Lung (tissue), 12 donors: Measurements from ENCODE around the gene GABRG3. TPM values are rescaled to one million over a fixed set of nuclear protein-coding genes. Genes with fewer than 3 reads are reported as not detected.

Experiments used
- ATAC-seq: fragments of 200-7000 bp; cut with Tn5 transposase; one replicate; pipeline ENCODE4 v1.9.1; 2020; ENCODE audit warnings: moderate number of reproducible peaks; ENCODE audit not compliant: insufficient read depth, low FRiP score
- DNase-seq, 3 donors: peaks; one replicate each; pipeline ENCODE4 v3.0.0-alpha.2; 2013 to 2017
- H3K27ac ChIP-seq, 2 donors: one replicate each; pipeline ENCODE4 v1.5.1; 2013; ENCODE audit warnings: mild to moderate bottlenecking in 2 of 2, moderate library complexity in 2 of 2, control low read depth in 1 of 2, inconsistent platforms in 1 of 2, low read depth in 1 of 2, low read length in 1 of 2
- H3K27me3 ChIP-seq, 3 donors: one replicate each; pipeline ENCODE4 v1.5.1; 2013; ENCODE audit warnings: low read length in 2 of 3; ENCODE audit not compliant: control insufficient read depth in 3 of 3, insufficient read depth in 3 of 3
- H3K36me3 ChIP-seq, 4 donors: one replicate each; pipeline ENCODE4 v1.5.1; 2013; ENCODE audit warnings: low read length in 4 of 4, mild to moderate bottlenecking in 1 of 4, moderate library complexity in 1 of 4; ENCODE audit not compliant: control insufficient read depth in 4 of 4, insufficient read depth in 4 of 4
- H3K4me1 ChIP-seq, 5 donors: one replicate each; pipeline ENCODE4 v1.5.1; 2013; ENCODE audit warnings: low read length in 5 of 5, mild to moderate bottlenecking in 2 of 5, moderate library complexity in 1 of 5; ENCODE audit not compliant: control insufficient read depth in 5 of 5, insufficient read depth in 5 of 5
- H3K4me3 ChIP-seq: one replicate; pipeline ENCODE4 v1.5.1; 2013; ENCODE audit warnings: mild to moderate bottlenecking, control low read depth, moderate library complexity
- H3K9ac ChIP-seq, 2 donors: one replicate each; pipeline ENCODE4 v1.5.1; 2013; ENCODE audit warnings: low read length in 2 of 2, control low read depth in 1 of 2; ENCODE audit not compliant: insufficient read depth in 1 of 2
- H3K9me3 ChIP-seq, 4 donors: one replicate each; pipeline ENCODE4 v1.5.1; 2013; ENCODE audit warnings: low read length in 3 of 4, mild to moderate bottlenecking in 1 of 4, moderate library complexity in 1 of 4; ENCODE audit not compliant: control insufficient read depth in 4 of 4, insufficient read depth in 3 of 4
- CTCF ChIP-seq: IDR thresholded peaks from 2 replicates; pipeline ENCODE4 v1.5.1; 2012; ENCODE audit warnings: mild to moderate bottlenecking; ENCODE audit errors: control extremely low read depth, extremely low read depth
- WGBS, 2 donors: extraction: QIAGEN DNeasy Blood & Tissue Kit; methylation state at CpG; one replicate each; pipeline ENCODE4 v1.1.7; 2013; 5-methylcytosine and 5-hydroxymethylcytosine counted together
- polyA plus RNA-seq, 2 donors: library from polyadenylated mRNA; stranded (reverse); fragments of 200-250 nt; gene quantifications; one replicate each; pipeline ENCODE4 v1.2.1, GENCODE V29; 2013
- total RNA-seq, 2 donors: library from RNA; depleted of rRNA in 1 of 2; stranded (reverse); fragments of >200 nt in 1 of 2; gene quantifications; one replicate each; pipeline ENCODE4 v1.2.1, GENCODE V29; 2014 to 2021
- donor health status: control.
- donor health status: control.
- donor health status: Bipolar disorder and iron deficiency.
- donor health status: healthy.
- donor health status: DM: yes; HTN: yes; CAD: no.

GABRG3 gene
- total and polyA plus RNA-seq, 4 donors: 16.9 TPM; not detected in 3

GRCh38 chr15:27027229-27027628 is 56.2 kb downstream of the GABRG3 start:
- Histone ChIP-seq H3K9ac (no peak overlapping the region), H3K4me3 (no peak overlapping the region), H3K9me3 (peaks cover 0 to 6% (median 2%) of the 10 kb centered on the region in 4 donors), H3K27ac (no peak overlapping the region), H3K36me3 (no peaks in the 10 kb centered on the region), H3K27me3 (no peaks in the 10 kb centered on the region), H3K4me1 (peaks cover 0 to 5% (median 0%) of the 10 kb centered on the region in 5 donors)
- 69 to 76% methylated on average over 6 of the region's 6 CpGs for whole genome bisulfite sequencing, 2 donors
- ATAC-seq: no peak
- no peak for TF ChIP-seq CTCF
- DNase-seq: no peak

GRCh38 chr15:27028858-27029477 is 58.0 kb downstream of the GABRG3 start:
- no peak overlapping the region for H3K4me3 ChIP-seq
- no peak for ATAC-seq
- WGBS, 2 donors: 34 to 65% methylated on average over 12 of the region's 12 CpGs
- peaks cover 0 to 5% (median 0%) of the 10 kb centered on the region in 5 donors for H3K4me1 ChIP-seq
- H3K27me3 ChIP-seq: no peaks in the 10 kb centered on the region
- peaks cover 0 to 8% (median 4%) of the 10 kb centered on the region in 4 donors for H3K9me3 ChIP-seq
- H3K36me3 ChIP-seq: no peaks in the 10 kb centered on the region
- no peak overlapping the region for H3K27ac ChIP-seq
- no peak for TF ChIP-seq CTCF
- H3K9ac ChIP-seq: no peak overlapping the region
- peak in 2 of 3 donors; percentile 36 to 61 for DNase-seq

GRCh38 chr15:27036210-27036609 is 65.2 kb downstream of the GABRG3 start:
- Histone ChIP-seq H3K27me3 (no peaks in the 10 kb centered on the region), H3K36me3 (no peaks in the 10 kb centered on the region), H3K4me3 (no peak overlapping the region), H3K4me1 (peaks cover 0 to 4% (median 0%) of the 10 kb centered on the region in 5 donors), H3K9ac (no peak overlapping the region), H3K27ac (no peak overlapping the region), H3K9me3 (peaks cover 0 to 8% (median under 1%) of the 10 kb centered on the region in 4 donors)
- no peak for TF ChIP-seq CTCF
- ATAC-seq (no peak), DNase-seq (no peak)
- WGBS, 2 donors: 91 to 93% methylated on average over 14 of the region's 14 CpGs
